ENCODE measurements around the gene SIGLEC15.

SIGLEC15 gene

GRCh38 chr18:45825258-45826044 lies at the start of gene SIGLEC15:
Gene SIGLEC15, plus strand, starts transcription at chr18:45825675. Its CDS starts 54 bp downstream, at chr18:45825729.
- Histone ChIP-seq H3K27me3 (no peaks in the 10 kb centered on the region), H4K20me1 (no peaks in the 10 kb centered on the region), H3K4me2 (peak within 1 kb of the TSS; percentile 84), H3K9ac (no peak within 1 kb of the TSS), H3K9me3 (peaks cover 17% of the 10 kb centered on the region), H3K4me1 (peaks cover 71% of the 10 kb centered on the region), H3K36me3 (no peaks in the 10 kb centered on the region), H3K27ac (peak within 1 kb of the TSS; percentile 59), H3K4me3 (no peak within 1 kb of the TSS)
- no peak for TF ChIP-seq Cebpa-rat (IDR thresholded peaks at IDR 0.05)

GRCh38 chr18:45775743-45776142 lies 49.7 kb upstream of the SIGLEC15 start:
- Histone ChIP-seq H3K4me3 (peak overlapping the region; percentile 63), H3K4me2 (peak overlapping the region; percentile 90)

GRCh38 chr18:45777393-45777792 lies 48.1 kb upstream of the SIGLEC15 start:
- Histone ChIP-seq H3K4me2 (no peak overlapping the region), H3K9ac (no peak overlapping the region), H3K4me1 (peaks cover 49% of the 10 kb centered on the region), H4K20me1 (no peaks in the 10 kb centered on the region), H3K36me3 (no peaks in the 10 kb centered on the region), H3K27ac (no peak overlapping the region), H3K27me3 (peaks cover 18% of the 10 kb centered on the region), H3K4me3 (no peak overlapping the region), H3K9me3 (peaks cover 7% of the 10 kb centered on the region; the same call in 1 of the 2 replicates)
- no peak for TF ChIP-seq Cebpa-rat (IDR thresholded peaks at IDR 0.05)

More at GRCh38 chr18:45775743-45776142, 49.7 kb upstream of the SIGLEC15 start:
- Histone ChIP-seq H4K20me1 (no peaks in the 10 kb centered on the region), H3K27me3 (peaks cover 18% of the 10 kb centered on the region), H3K4me1 (peaks cover 59% of the 10 kb centered on the region), H3K9me3 (peaks cover 7% of the 10 kb centered on the region; the same call in 1 of the 2 replicates), H3K9ac (peak overlapping the region; percentile 49; the same call in 1 of the 2 replicates), H3K36me3 (no peaks in the 10 kb centered on the region), H3K27ac (peak overlapping the region; percentile 60; the same call in 1 of the 2 replicates)
- no peak for TF ChIP-seq Cebpa-rat (IDR thresholded peaks at IDR 0.05)

- H3K4me1 ChIP-seq, result peaks cover 33% of the 10 kb centered on the region
- no peak overlapping the region for H3K4me2 ChIP-seq
- H3K36me3 ChIP-seq, result no peaks in the 10 kb centered on the region
- no peak overlapping the region for H3K4me3 ChIP-seq
- peaks cover 2% of the 10 kb centered on the region; the same call in 1 of the 2 replicates for H3K9me3 ChIP-seq
- H3K27ac ChIP-seq, result no peak overlapping the region
- H3K9ac ChIP-seq, result no peak overlapping the region
- no peaks in the 10 kb centered on the region for H4K20me1 ChIP-seq
- H3K27me3 ChIP-seq, result peaks cover 10% of the 10 kb centered on the region
- no peak for TF ChIP-seq Cebpa-rat (IDR thresholded peaks at IDR 0.05)
These were observed 44.9 kb upstream of the SIGLEC15 start for GRCh38 chr18:45780568-45780967.

- Histone ChIP-seq H3K27ac (no peak overlapping the region), H3K4me2 (no peak overlapping the region)
- no peak for TF ChIP-seq Cebpa-rat (IDR thresholded peaks at IDR 0.05)
These were observed 42.8 kb upstream of the SIGLEC15 start for GRCh38 chr18:45782662-45783061.

GRCh38 chr18:45783097-45784075 lies 42.1 kb upstream of the SIGLEC15 start:
- Histone ChIP-seq H3K4me1 (peaks cover 25% of the 10 kb centered on the region), H3K4me3 (no peak overlapping the region), H3K9me3 (peaks cover 14% of the 10 kb centered on the region; the same call in 1 of the 2 replicates), H3K4me2 (peak overlapping the region; percentile 37), H3K27ac (no peak overlapping the region), H3K36me3 (no peaks in the 10 kb centered on the region), H3K27me3 (no peaks in the 10 kb centered on the region), H4K20me1 (no peaks in the 10 kb centered on the region), H3K9ac (no peak overlapping the region)
- no peak for TF ChIP-seq Cebpa-rat (IDR thresholded peaks at IDR 0.05)

More at GRCh38 chr18:45782662-45783061, 42.8 kb upstream of the SIGLEC15 start:
- H3K27me3 ChIP-seq, result no peaks in the 10 kb centered on the region
- H3K9ac ChIP-seq, result no peak overlapping the region
- peaks cover 25% of the 10 kb centered on the region for H3K4me1 ChIP-seq
- H3K36me3 ChIP-seq, result no peaks in the 10 kb centered on the region
- H3K4me3 ChIP-seq, result no peak overlapping the region
- H4K20me1 ChIP-seq, result no peaks in the 10 kb centered on the region
- H3K9me3 ChIP-seq, result peaks cover 10% of the 10 kb centered on the region; the same call in 1 of the 2 replicates

- Histone ChIP-seq H3K4me1 (peaks cover 25% of the 10 kb centered on the region), H3K27me3 (no peaks in the 10 kb centered on the region), H3K9ac (no peak overlapping the region), H3K27ac (no peak overlapping the region), H3K4me3 (no peak overlapping the region), H3K9me3 (peaks cover 14% of the 10 kb centered on the region; the same call in 1 of the 2 replicates), H4K20me1 (no peaks in the 10 kb centered on the region), H3K4me2 (peak overlapping the region; percentile 27; the same call in 1 of the 2 replicates), H3K36me3 (no peaks in the 10 kb centered on the region)
- TF ChIP-seq Cebpa-rat (IDR thresholded peaks at IDR 0.05), result no peak
These were observed 40.3 kb upstream of the SIGLEC15 start for GRCh38 chr18:45785134-45785533.

- Histone ChIP-seq H3K4me2 (no peak overlapping the region), H3K4me1 (peaks cover 16% of the 10 kb centered on the region), H3K27ac (no peak overlapping the region), H3K9ac (no peak overlapping the region), H3K36me3 (no peaks in the 10 kb centered on the region), H4K20me1 (no peaks in the 10 kb centered on the region), H3K4me3 (no peak overlapping the region), H3K27me3 (no peaks in the 10 kb centered on the region), H3K9me3 (peaks cover 14% of the 10 kb centered on the region; the same call in 1 of the 2 replicates)
- no peak for TF ChIP-seq Cebpa-rat (IDR thresholded peaks at IDR 0.05)
These were observed 38.5 kb upstream of the SIGLEC15 start for GRCh38 chr18:45786941-45787340.

- no peaks in the 10 kb centered on the region for H3K27me3 ChIP-seq
- H3K4me1 ChIP-seq, result peaks cover 16% of the 10 kb centered on the region
- no peak for TF ChIP-seq Cebpa-rat (IDR thresholded peaks at IDR 0.05)
- no peak overlapping the region for H3K4me3 ChIP-seq
- H3K36me3 ChIP-seq, result no peaks in the 10 kb centered on the region
- no peak overlapping the region for H3K27ac ChIP-seq
- H3K4me2 ChIP-seq, result no peak overlapping the region
- H4K20me1 ChIP-seq, result no peaks in the 10 kb centered on the region
- H3K9ac ChIP-seq, result no peak overlapping the region
- peaks cover 14% of the 10 kb centered on the region; the same call in 1 of the 2 replicates for H3K9me3 ChIP-seq
These were observed 38.1 kb upstream of the SIGLEC15 start for GRCh38 chr18:45787346-45787745.

All from BLaER1 (cell line).